Panc1 (cell line): ENCODE measurements around the gene ANKRD13A. TPM values are rescaled to one million over a fixed set of nuclear protein-coding genes. Genes with fewer than 3 reads are reported as not detected.

Experiments
- ATAC-seq: fragments of 200-7000 bp; cut with Tn5 transposase; 2 replicates; pipeline ENCODE4 v1.9.1; 2020; ENCODE audit warnings: mild to moderate bottlenecking, moderate library complexity
- BruUV-seq: library from RNA; stranded (reverse); fragments of 400-500 nt; replicated peaks from 2 replicates; lab custom pipeline; 2021; lab: Mats Ljungman, UMichigan
- CTCF ChIA-PET: fragments of 300-600 bp; sonication (Branson Sonifier 250); formaldehyde crosslinking; loops from one replicate; lab custom pipeline; 2022; ENCODE audit warnings: antibody characterized with exemption; lab: Charles Lee
- POLR2A ChIA-PET: fragments of 300-600 bp; sonication (Branson Sonifier 250); formaldehyde crosslinking; loops from one replicate; lab custom pipeline; 2022; ENCODE audit warnings: antibody characterized with exemption; lab: Charles Lee
- DNase-seq: peaks from one replicate; pipeline ENCODE4 v3.0.0-alpha.2; 2010; ENCODE audit warnings: low read depth, low spot score
- H3K27ac ChIP-seq: 2 replicates; pipeline ENCODE4 v1.5.1; 2011; ENCODE audit warnings: mild to moderate bottlenecking, low read length, inconsistent platforms
- H3K27me3 ChIP-seq: fragments of 200-500 bp; sonication (Bioruptor generic); 2 replicates; pipeline ENCODE4 v1.6.0; 2014; ENCODE audit warnings: low read length, inconsistent platforms; ENCODE audit not compliant: control insufficient read depth, insufficient read depth
- H3K36me3 ChIP-seq: fragments of 200-500 bp; sonication (Bioruptor generic); 2 replicates; pipeline ENCODE4 v1.5.1; 2014; ENCODE audit warnings: inconsistent platforms, mild to moderate bottlenecking, low read length, moderate library complexity; ENCODE audit not compliant: control insufficient read depth, insufficient read depth
- H3K4me1 ChIP-seq: 2 replicates; pipeline ENCODE4 v1.5.1; 2011; ENCODE audit warnings: inconsistent platforms, mild to moderate bottlenecking, low read length, moderate library complexity; ENCODE audit not compliant: control insufficient read depth, insufficient read depth
- H3K4me3 ChIP-seq, 2 experiments: 2 replicates each; pipeline ENCODE4 v1.5.1; 2011 to 2012; ENCODE audit warnings: low read depth in 2 of 2, low read length in 2 of 2, mild to moderate bottlenecking in 2 of 2, inconsistent platforms in 1 of 2, moderate library complexity in 1 of 2
- H3K9me3 ChIP-seq: fragments of 200-500 bp; sonication (Bioruptor generic); 2 replicates; pipeline ENCODE4 v1.5.1; 2014; ENCODE audit warnings: low read depth, mild to moderate bottlenecking, inconsistent platforms, low read length, moderate library complexity; ENCODE audit not compliant: control insufficient read depth, insufficient read depth
- CTCF ChIP-seq: fragments of 450-650 bp; IDR thresholded peaks from 2 replicates; pipeline ENCODE4 v1.5.1; 2017; ENCODE audit warnings: mild to moderate bottlenecking
- POLR2AphosphoS5 ChIP-seq: IDR thresholded peaks from 2 replicates; pipeline ENCODE4 v1.6.1; 2012; ENCODE audit warnings: mild to moderate bottlenecking, low read depth, low read length, moderate library complexity
- SIN3A ChIP-seq: IDR thresholded peaks from 2 replicates; pipeline ENCODE4 v1.6.1; 2012; ENCODE audit warnings: low read depth, mild to moderate bottlenecking, low read length, moderate library complexity, borderline replicate concordance; ENCODE audit not compliant: insufficient read depth
- TCF7L2 ChIP-seq: IDR thresholded peaks from 2 replicates; pipeline ENCODE4 v1.6.1; 2011; ENCODE audit warnings: mild to moderate bottlenecking, low read depth, low read length, inconsistent platforms
- in situ Hi-C: cut with HindIII; loops from 2 replicates; pipeline ENCODE4 v1.10.0; 2016; ENCODE audit warnings: low sequenced_read_pairs, low pct_unique_long_range_greater_than_20kb
- intact Hi-C: fragments of 100-400 bp; cut with micrococcal nuclease; formaldehyde crosslinking; loops from one replicate; pipeline ENCODE4 v1.10.0; 2022; ENCODE audit not compliant: unreplicated experiment
- total RNA-seq: library from RNA; stranded (reverse); gene quantifications from one replicate; pipeline ENCODE4 v1.2.1, GENCODE V29; 2021; ENCODE audit not compliant: unreplicated experiment
- TF ChIP-seq, protein P1 (sequence below), 2 experiments: IDR thresholded peaks; 2 replicates each; pipeline ENCODE4 v1.6.1; 2011 to 2012; ENCODE audit warnings: low read depth in 2 of 2, control low read depth in 1 of 2, low read length in 1 of 2, mild to moderate bottlenecking in 1 of 2, moderate library complexity in 1 of 2; ENCODE audit not compliant: insufficient read depth in 1 of 2

ANKRD13A gene
- total RNA-seq, 1 experiment from 2014 or later, result 34.4 TPM

GRCh38 chr12:109997393-109997792, 1.8 kb upstream of the ANKRD13A start:
- Histone ChIP-seq H3K27me3 (no peaks in the 10 kb centered on the region), H3K36me3 (peaks cover 2% of the 10 kb centered on the region; the same call in 1 of the 2 replicates), H3K9me3 (no peaks in the 10 kb centered on the region), H3K27ac (no peak overlapping the region), H3K4me1 (peaks cover 26% of the 10 kb centered on the region), H3K4me3 (no peak overlapping the region)
- POLR2A ChIA-PET, result no interaction called here
- CTCF ChIA-PET, result no interaction called here
- no TSS peak for BruUV-seq
- ATAC-seq, result no peak
- intact Hi-C loops (no loop called here), in situ Hi-C loops (no loop called here)
- TF ChIP-seq TCF7L2 (no peak), POLR2AphosphoS5 (no peak), SIN3A (no peak), CTCF (no peak)
- TF ChIP-seq, protein P1, sequence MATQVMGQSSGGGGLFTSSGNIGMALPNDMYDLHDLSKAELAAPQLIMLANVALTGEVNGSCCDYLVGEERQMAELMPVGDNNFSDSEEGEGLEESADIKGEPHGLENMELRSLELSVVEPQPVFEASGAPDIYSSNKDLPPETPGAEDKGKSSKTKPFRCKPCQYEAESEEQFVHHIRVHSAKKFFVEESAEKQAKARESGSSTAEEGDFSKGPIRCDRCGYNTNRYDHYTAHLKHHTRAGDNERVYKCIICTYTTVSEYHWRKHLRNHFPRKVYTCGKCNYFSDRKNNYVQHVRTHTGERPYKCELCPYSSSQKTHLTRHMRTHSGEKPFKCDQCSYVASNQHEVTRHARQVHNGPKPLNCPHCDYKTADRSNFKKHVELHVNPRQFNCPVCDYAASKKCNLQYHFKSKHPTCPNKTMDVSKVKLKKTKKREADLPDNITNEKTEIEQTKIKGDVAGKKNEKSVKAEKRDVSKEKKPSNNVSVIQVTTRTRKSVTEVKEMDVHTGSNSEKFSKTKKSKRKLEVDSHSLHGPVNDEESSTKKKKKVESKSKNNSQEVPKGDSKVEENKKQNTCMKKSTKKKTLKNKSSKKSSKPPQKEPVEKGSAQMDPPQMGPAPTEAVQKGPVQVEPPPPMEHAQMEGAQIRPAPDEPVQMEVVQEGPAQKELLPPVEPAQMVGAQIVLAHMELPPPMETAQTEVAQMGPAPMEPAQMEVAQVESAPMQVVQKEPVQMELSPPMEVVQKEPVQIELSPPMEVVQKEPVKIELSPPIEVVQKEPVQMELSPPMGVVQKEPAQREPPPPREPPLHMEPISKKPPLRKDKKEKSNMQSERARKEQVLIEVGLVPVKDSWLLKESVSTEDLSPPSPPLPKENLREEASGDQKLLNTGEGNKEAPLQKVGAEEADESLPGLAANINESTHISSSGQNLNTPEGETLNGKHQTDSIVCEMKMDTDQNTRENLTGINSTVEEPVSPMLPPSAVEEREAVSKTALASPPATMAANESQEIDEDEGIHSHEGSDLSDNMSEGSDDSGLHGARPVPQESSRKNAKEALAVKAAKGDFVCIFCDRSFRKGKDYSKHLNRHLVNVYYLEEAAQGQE (IDR thresholded peaks at IDR 0.05; ENCODE audit: insufficient read depth in 1 of 2, low read depth in 2 of 2, low read length in 1 of 2), result no peak
- DNase-seq, result no peak

DNA sequence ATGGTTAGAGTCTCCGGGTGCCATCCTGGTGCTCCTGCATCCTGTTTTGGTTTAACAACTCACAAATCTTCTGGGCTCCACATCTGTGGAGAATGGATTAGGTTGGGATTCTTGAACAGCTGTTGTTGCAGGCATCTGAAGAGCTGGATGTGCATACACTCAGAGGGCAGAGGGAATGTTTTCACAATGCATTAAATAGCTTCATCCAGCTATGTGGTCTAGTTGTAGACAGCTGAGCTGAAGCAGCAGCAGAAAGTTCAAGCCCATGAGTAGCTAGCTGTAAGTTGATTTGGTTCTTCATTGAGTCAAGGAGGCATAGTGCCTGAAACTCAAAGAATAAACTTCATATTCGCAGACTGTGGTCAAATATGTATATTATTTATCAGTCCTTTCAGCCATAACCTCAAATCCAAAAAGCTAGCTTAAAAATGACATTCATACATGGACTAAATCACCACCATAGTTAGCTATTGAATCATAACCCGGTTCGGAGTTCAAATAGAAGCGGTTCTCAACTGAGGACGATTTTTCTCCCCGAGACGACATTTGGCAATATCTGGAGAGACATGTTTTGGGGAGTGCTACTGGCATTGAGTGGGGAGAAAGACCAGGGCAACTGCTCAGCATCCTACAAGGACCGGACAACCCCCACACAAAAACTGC, 858 bp upstream of the ANKRD13A start:
- in situ Hi-C loops (no loop called here), intact Hi-C loops (no loop called here)
- Histone ChIP-seq H3K9me3 (no peaks in the 10 kb centered on the region), H3K27me3 (no peaks in the 10 kb centered on the region), H3K4me3 (peak overlapping the region; percentile 71 to 84), H3K27ac (peak overlapping the region; percentile 90), H3K4me1 (peaks cover 26% of the 10 kb centered on the region), H3K36me3 (peaks cover 2% of the 10 kb centered on the region; the same call in 1 of the 2 replicates)
- no TSS peak for BruUV-seq
- DNase-seq (no peak), ATAC-seq (peak; percentile 7; the same call in 1 of the 2 replicates)
- TF ChIP-seq POLR2AphosphoS5 (no peak), SIN3A (no peak), CTCF (no peak), TCF7L2 (no peak)
- TF ChIP-seq, protein P1 (IDR thresholded peaks at IDR 0.05; ENCODE audit: insufficient read depth in 1 of 2, low read depth in 2 of 2, low read length in 1 of 2), result no peak
- CTCF ChIA-PET, result interaction anchor here (0.5 to 0.6 kb wide), 2 partner anchors 103 to 433 kb away, joined by 3 to 5 read pairs; no protein-coding TSS in a partner anchor
- POLR2A ChIA-PET, result interaction anchor here (0.6 kb wide), 1 partner anchor 19 kb away, joined by 5 read pairs; no protein-coding TSS in a partner anchor
